Right lobe of liver (tissue), 6 donors: ENCODE data around the gene SFSWAP. TPM values are rescaled to one million over a fixed set of nuclear protein-coding genes. Genes with fewer than 3 reads are reported as not detected.

Experiments
- ATAC-seq, 4 donors: fragments of 200-7000 bp; cut with Tn5 transposase; one replicate each; pipeline ENCODE4 v1.9.1; 2020; ENCODE audit warnings: mild to moderate bottlenecking in 4 of 4, moderate library complexity in 4 of 4
- DNase-seq, 3 donors: peaks; one replicate each; pipeline ENCODE4 v3.0.0-alpha.2; 2020
- H3K27ac ChIP-seq, 3 donors: fragments of 200-600 bp; one replicate each; pipeline ENCODE4 v1.8.0; 2022
- H3K27me3 ChIP-seq, 2 donors: fragments of 200-600 bp; one replicate each; pipeline ENCODE4 v1.8.0; 2022
- H3K36me3 ChIP-seq, 4 donors: fragments of 200-600 bp; sonication (generic) in 1 of 4; one replicate each; pipeline versions ENCODE4 v1.5.1 to v1.8.0; 2017 to 2022; ENCODE audit warnings: control low read depth in 1 of 4
- H3K4me1 ChIP-seq, 4 donors: fragments of 200-600 bp; sonication (generic) in 1 of 4; one replicate each; pipeline versions ENCODE4 v1.5.1 to v1.8.0; 2017 to 2022; ENCODE audit warnings: control low read depth in 1 of 4
- H3K4me3 ChIP-seq, 3 donors: fragments of 200-600 bp; one replicate each; pipeline ENCODE4 v1.8.0; 2022
- H3K9me3 ChIP-seq, 4 donors: fragments of 200-600 bp; sonication (generic) in 1 of 4; one replicate each; pipeline versions ENCODE4 v1.5.1 to v1.8.0; 2017 to 2022; ENCODE audit warnings: control low read depth in 1 of 4
- CTCF ChIP-seq, 4 donors: fragments of 200-600 bp in 3 of 4; fragments of 450-650 bp in 1 of 4; IDR thresholded peaks; one replicate each; pipeline versions ENCODE4 v1.5.1 to v1.8.0; 2016 to 2022; ENCODE audit warnings: antibody characterized with exemption in 4 of 4, mild to moderate bottlenecking in 2 of 4
- POLR2A ChIP-seq: fragments of 450-650 bp; IDR thresholded peaks from one replicate; pipeline ENCODE4 v1.6.1; 2017; ENCODE audit warnings: antibody characterized with exemption, mild to moderate bottlenecking
- WGBS: methylation state at CpG from one replicate; pipeline ENCODE4 v1.1.6; 2018; ENCODE audit warnings: low coverage, low lambda C conversion rate; ENCODE audit not compliant: insufficient coverage; ENCODE audit errors: missing lambda C conversion rate; 5-methylcytosine and 5-hydroxymethylcytosine counted together
- intact Hi-C, 2 donors: fragments of 100-400 bp; cut with DNase I; formaldehyde crosslinking; loops; one replicate each; pipeline versions ENCODE4 v1.11.2 to v1.14.1; 2022
- total RNA-seq, 6 experiments: library from RNA; depleted of rRNA in 2 of 6; stranded (reverse); fragments of >200 nt in 2 of 6; fragmentation: NEBNext Ultra II Directional in 3 of 6; extraction: Animal tissue kit (Norgen Biotek cat#: 25700) in 3 of 6; gene quantifications; one replicate each; pipeline versions ENCODE4 v1.1.0 to v1.2.4, GENCODE V29; 2016 to 2023
- donor health status: DM: no; HTN: yes; CAD: no.
- donor health status: DM: no; HTN: no; CAD: no.
- donor health status: DM: no; HTN: no; CAD: no.
- donor health status: DM: no; HTN: yes; CAD: no.
- donor health status: DM: no; HTN: yes; CAD: no.

The SFSWAP gene
- total RNA-seq, 6 experiments from 2014 or later = 9.8 to 20.2 (median 13.1) TPM

- intact Hi-C loops = no loop called here
- H3K36me3 ChIP-seq = peaks cover 0 to 45% (median 10%) of the 10 kb centered on the region in 4 donors
- WGBS = 93% methylated on average over 11 of the region's 11 CpGs
- DNase-seq (no peak), ATAC-seq (no peak)
- H3K9me3 ChIP-seq = no peaks in the 10 kb centered on the region
- no peaks in the 10 kb centered on the region for H3K4me1 ChIP-seq
- no peak for TF ChIP-seq POLR2A
- no peak for TF ChIP-seq CTCF (IDR thresholded peaks at IDR 0.05)
- no peak overlapping the region for H3K27ac ChIP-seq
- no peaks in the 10 kb centered on the region for H3K27me3 ChIP-seq
- no peak overlapping the region for H3K4me3 ChIP-seq
These were observed 77.2 kb downstream of the SFSWAP start for GRCh38 chr12:131788070-131788469.

GRCh38 chr12:131789638-131790037 is 78.7 kb downstream of the SFSWAP start:
- Histone ChIP-seq H3K27ac (no peak overlapping the region), H3K27me3 (no peaks in the 10 kb centered on the region), H3K4me3 (no peak overlapping the region), H3K4me1 (no peaks in the 10 kb centered on the region), H3K9me3 (no peaks in the 10 kb centered on the region), H3K36me3 (peaks cover 0 to 38% (median 10%) of the 10 kb centered on the region in 4 donors)
- 95% methylated on average over 7 of the region's 12 CpGs for WGBS
- ATAC-seq = no peak
- DNase-seq = no peak
- TF ChIP-seq CTCF (IDR thresholded peaks at IDR 0.05) = no peak
- TF ChIP-seq POLR2A = no peak
- intact Hi-C loops = no loop called here

DNA sequence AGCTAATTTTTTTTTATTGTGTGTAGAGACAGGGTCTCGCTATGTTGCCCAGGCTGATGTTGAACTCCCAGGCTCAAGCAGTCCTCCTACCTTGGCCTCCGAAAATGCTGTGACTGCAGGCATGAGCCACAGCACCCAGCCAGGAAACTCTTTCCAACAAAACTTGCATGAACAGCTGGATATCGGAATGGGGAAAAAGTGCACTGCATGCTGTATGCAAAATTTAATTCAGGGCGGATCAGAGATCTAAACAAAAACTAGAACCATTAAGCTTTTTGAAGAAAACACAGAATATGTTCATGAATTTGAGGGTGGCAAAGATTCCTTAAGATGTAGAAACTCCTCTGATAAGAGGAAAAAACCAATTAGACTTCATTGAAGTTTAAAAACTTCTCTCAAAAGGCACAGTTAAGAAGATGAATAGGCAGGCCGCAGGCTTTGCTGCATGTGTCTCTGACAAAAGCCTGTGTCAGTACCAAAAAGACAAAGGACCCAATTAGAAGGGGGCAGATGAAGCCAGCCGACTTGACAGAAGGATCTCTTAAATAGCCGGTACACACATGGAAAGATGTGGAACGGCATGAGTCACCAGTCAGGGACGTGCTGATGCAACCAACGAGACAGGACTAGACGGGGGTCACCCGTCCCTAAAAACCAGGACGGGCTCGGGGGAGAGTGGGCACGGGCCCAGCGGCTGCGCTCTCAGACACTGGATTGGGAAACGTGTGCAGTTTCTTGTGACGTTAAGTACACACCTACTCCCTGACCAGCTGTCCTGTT is 82.5 kb downstream of the SFSWAP start:
- WGBS = 76% methylated on average over 11 of the region's 19 CpGs
- TF ChIP-seq POLR2A (no peak), CTCF (IDR thresholded peaks at IDR 0.05) (no peak)
- DNase-seq (no peak), ATAC-seq (peak in 1 of 4 donors; percentile 38)
- peaks cover 0 to 29% (median 15%) of the 10 kb centered on the region in 4 donors for H3K36me3 ChIP-seq
- H3K9me3 ChIP-seq = no peaks in the 10 kb centered on the region
- H3K27ac ChIP-seq = no peak overlapping the region
- no peak overlapping the region for H3K4me3 ChIP-seq
- intact Hi-C loops = no loop called here
- no peaks in the 10 kb centered on the region for H3K4me1 ChIP-seq
- no peaks in the 10 kb centered on the region for H3K27me3 ChIP-seq

- Histone ChIP-seq H3K36me3 (peaks cover 0 to 31% (median 16%) of the 10 kb centered on the region in 4 donors), H3K4me1 (no peaks in the 10 kb centered on the region), H3K9me3 (no peaks in the 10 kb centered on the region), H3K27ac (no peak overlapping the region), H3K27me3 (no peaks in the 10 kb centered on the region), H3K4me3 (no peak overlapping the region)
- 81% methylated on average over 4 of the region's 7 CpGs for WGBS
- ATAC-seq (no peak), DNase-seq (no peak)
- intact Hi-C loops = no loop called here
- TF ChIP-seq CTCF (IDR thresholded peaks at IDR 0.05) (no peak), POLR2A (no peak)
These were observed 83.2 kb downstream of the SFSWAP start for GRCh38 chr12:131794061-131794460.
